Measurements from ENCODE around the gene IL5.
A peak's percentile ranks its signal among the peaks of the same experiment; 100 is the strongest.

IL5 gene

DNA sequence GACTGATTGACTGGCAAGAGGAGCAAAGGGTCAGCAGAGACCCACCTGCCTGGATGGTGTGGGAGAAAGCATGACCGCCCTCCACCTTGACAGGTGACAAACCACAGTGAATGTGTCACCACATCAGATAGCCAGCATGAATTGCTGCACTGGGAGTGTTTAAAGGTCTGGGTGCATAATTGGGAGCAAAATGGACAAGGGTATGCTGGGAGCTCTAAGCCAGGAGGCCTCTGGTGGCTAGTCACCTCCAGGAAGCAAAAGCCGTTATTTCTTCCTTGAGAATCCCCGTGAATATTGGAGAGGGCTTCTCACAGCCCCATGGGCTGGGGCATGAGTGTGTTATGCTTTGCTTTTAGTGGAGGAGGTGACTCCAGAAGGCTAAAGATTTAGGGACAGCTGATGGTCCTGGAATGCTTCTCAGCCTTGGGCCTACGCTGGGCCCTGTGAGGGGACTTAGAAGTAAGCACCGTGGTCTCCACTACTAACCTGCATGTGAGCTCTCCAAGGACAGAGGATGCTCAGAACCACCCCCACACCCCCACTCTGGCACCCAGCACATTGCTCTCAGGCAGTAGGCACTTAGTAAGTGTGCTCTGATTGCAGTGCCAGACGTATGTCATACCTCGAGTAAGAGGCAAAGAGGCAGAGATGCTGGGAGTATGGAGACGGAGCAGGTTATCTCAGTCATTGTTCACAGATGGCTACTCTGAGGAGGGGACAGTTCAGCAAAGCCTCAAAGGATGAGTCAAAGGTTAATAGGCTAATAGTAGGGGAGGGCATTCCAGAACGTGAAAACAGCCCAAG is 43.7 kb downstream of the IL5 start:
- DNase-seq: no peak

DNA sequence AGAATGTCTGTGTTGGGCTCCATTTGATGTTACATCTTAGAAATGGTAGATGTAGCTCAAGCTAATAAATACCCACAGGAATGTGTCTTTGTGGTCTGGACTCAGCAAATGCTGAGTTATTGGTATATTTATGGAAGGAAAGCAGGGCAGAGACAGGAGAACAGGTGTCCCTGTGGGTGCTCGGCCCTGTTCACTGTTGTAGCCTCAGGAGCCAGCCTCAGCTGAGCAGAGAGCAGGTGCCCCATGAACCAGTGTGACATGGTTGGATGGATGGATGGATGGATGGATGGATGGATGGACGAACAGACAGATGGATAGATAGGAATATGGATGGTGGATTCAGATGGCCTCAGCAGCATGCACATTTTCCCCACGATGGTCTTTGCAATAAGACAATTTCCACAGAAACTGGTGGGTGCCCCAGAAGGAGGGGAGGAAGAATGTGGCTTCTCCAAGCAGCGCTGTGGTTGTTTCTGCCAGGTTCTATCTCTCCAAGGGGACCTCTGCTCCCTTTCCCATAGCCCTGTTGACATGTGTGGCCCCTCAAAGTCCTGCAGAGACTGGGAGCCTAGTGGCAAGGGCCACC is 44.5 kb downstream of the IL5 start:
- no peak for DNase-seq

DNA sequence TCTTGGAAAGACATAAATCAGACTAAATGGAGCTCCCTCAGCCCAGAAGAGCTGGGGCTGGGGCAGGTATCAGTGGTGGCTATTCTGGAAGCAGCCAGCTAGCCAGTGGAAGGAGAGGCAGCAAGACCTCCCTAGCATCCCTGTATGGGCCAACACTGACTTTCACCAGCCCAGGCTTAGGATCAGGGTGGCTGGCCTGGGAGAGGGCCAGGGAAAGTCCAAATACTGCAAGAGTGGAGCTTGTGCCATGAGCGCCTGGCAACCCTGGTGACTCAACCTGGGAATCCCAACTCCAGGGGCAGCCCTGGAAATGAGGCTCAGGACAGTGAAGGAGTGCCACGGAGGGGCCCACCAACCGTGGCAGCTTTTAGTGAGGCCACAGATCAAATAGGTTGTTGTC is 45.2 kb downstream of the IL5 start:
- peak in 3 of 51 donors; percentile 21 to 44 (median 38) for DNase-seq

DNA sequence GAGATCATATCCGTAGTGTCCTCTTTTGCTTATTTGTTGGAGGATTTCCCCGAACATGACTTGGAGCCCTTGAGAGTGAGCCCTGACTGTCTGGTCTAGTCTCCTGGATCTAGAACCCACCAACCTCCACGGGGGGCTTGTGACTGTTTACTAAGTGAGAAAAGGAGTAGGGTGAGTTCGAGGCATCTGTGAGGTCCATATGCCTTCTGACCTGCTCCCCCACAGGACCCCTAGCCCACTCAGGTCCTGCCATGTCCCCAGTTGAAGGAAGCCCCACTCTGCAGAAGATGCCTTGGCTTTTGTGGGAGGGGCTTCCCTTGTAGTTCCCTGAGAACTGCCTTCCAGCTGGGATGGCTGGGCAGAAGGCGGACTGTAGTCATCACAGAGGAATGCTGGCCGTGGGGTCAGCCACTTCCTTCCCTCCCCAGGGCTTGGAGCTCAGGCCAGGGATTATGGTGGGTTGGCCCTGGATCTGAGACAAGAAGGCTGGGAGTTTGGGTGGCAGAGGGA is 45.8 kb downstream of the IL5 start:
- peak in 2 of 51 donors; percentile 27 to 32 for DNase-seq

DNA sequence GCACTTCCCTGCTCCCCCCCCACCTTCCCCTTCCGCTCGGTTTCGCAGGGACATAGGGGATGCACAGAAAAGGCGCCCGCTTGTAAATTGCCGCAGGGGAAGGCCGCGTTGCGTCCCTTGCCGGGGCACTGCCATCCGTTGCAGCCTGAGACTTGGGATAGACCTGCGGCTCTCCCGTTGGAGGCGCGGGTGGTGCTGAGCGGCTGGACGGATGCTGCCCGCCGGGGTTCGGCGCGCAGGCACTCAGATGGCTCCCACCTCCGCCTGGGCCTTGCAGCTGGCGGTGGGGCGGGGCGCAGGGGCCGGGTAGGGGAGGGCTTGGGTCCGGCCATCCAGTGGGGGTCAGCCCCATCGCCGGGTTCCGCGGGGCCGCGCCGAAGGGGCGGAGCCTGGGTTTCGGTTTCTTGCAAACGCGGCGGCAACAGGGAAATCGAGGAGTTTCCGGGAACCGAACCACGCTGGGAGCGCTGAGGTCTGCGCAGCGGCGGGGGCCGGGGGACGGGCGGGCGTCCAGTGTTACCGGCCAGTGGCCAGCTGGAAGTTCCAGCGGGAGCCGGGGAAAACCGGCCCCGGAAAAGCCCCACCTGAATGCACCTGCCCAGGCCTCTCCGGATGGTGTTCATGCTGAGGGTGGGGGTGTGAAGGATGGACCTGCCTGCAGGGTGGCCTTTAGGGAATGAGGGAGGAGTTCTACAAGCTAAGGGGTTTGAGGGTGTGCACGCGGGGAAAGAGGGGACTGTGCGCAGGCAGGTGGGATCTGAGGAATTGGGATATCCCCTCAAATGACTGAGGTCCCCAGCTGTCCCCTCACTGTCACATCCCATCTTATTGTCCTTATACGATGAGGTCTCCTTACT is 46.5 kb downstream of the IL5 start:
- peak in 46 of 51 donors; percentile 29 to 78 (median 64) for DNase-seq

DNA sequence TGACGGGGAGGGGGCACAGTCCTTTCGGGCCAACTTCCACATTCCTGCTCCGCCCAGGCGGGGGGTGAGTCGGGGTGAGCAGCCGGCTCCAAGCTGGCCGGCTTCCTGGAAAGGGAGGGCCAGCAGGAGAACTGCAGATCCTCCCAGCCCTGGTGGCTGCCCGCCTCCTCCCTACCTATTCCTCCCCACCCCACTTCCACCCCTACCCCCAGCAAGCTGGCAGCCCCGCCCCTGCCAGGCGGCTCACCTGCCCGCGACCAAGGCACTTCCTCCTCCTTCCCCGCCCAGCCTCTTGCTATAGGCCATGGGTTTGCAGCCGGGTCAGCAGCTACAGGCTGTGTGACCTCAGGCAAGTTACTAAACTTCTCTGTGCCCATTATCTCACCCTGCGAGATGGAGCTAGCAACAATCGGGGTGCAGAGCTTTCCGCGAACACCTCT is 47.1 kb downstream of the IL5 start:
- DNase-seq: peak in 44 of 51 donors; percentile 40 to 87 (median 66)

DNA sequence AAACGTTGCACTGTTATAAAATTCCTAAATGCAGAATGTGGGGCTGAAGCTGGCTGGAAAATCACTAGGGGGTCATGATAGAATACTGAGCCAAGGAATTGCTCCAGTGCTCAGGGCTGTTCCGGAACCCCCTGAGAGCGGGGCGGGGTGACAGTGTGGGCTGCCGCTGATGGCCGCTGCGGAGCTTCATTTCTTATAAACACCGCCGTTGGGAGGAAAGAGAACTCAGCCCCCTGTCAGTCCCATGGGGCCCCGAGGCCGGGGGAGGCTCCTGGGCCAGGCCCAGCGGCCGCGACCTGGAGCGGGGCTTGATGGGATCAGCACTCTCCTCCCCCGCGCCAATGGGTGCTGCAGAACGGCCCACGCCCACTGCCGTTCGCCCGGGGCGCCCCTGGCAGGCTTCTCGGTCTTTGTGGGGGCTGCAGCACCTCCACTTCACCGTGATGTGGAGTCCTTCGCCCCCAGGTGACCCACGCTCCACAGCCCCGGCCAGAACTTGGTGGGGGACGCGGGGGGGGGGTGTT is 47.6 kb downstream of the IL5 start:
- DNase-seq: peak in 42 of 51 donors; percentile 34 to 87 (median 66)

DNA sequence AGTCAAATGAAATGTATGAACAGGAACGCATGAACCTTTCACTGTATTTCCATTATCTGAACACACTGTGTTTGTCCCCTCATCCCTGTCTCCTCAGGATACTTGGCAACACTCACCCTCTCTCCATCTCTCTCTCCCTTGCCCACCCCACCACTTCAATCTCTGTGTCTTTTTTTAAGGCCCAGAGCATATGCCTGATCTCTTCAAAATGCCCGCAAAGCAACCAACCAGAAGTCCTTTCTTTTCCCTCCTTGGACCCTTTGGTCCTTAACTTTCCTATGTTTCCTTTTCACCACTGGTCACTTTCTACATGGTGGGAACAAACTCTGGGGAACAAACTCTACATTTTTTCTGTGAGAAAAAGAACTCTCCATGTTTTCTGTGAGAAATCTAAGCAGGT is 49.5 kb downstream of the IL5 start:
- no peak for DNase-seq

DNA sequence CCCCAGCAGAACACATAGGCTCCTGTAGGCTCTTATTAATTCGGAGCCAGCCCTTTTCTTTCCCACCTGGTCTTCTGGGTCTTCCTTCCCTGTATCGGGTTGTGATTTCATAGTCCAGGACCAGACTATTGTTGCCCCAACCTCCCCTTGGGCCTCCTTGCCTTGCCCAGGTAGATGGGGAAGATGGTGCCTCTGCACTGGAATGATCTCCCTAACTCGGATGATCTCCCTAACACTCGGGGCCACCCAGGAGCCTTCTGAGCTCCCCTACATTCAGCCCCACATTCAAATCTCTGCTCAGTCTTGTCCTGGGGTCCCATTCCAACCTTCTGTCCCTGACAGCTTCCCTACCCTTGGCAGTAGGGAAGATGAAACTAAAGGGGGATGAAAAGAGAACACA is 50.1 kb downstream of the IL5 start:
- no peak for DNase-seq

DNA sequence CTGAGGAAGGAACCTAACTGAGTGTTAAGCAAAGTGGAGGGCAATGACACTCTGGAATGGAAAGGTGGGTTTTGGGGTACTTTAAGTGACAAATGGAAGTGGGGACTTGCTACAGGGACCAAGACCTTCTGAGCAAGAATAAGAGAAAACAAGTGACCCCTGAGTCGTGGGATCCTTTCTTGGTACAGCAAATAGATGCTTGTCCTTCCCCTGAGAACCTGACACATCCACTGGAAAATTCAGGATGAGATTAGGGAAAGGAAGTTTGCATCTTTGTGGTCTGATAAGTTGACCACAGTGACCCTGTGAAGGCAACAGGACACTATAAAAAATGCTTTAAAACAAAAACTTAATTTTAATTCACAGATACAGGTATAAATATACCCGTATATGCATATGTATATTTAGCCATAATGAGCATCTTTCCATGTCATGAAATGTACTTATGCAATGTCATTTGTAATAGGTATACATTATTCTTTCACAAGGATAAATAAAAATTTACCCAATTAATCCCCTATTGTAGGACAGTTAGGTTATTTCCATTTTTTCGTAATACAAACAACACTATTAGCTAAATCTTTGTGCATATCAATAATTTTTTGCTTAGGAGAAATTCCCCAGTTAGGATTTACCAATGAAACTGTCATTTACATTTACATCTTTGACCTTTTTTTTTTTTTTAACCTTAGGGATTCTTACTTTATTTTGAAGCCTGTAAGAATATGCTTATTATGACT is 50.8 kb downstream of the IL5 start:
- no peak for DNase-seq
